ENCODE results near the gene DSCAML1. TPM values are rescaled to one million over a fixed set of nuclear protein-coding genes. Genes with fewer than 3 reads are reported as not detected.

The DSCAML1 gene
- total and polyA plus RNA-seq, 5 donors from 2014 or later, result 0.08 to 1.6 (median 0.30) TPM; not detected in 1

- H3K9me3 Mint-ChIP-seq, result no peaks in the 10 kb centered on the region
- H3K27me3 Mint-ChIP-seq, result peaks cover 6% of the 10 kb centered on the region
- Histone ChIP-seq H3K4me3 (ENCODE audit: low read depth, low read length) (no peak overlapping the region), H3K27me3 (ENCODE audit: control insufficient read depth, insufficient read depth, low read length) (no peaks in the 10 kb centered on the region), H3K9me3 (ENCODE audit: control insufficient read depth in 2 of 2, low read length in 2 of 2) (no peaks in the 10 kb centered on the region), H3K4me1 (ENCODE audit: control insufficient read depth, insufficient read depth, low read length, poor library complexity, severe bottlenecking) (peaks cover 14% of the 10 kb centered on the region), H3K27ac (ENCODE audit: insufficient read depth, low read length, poor library complexity, severe bottlenecking) (no peak overlapping the region), H3K36me3 (ENCODE audit: control insufficient read depth, insufficient read depth, low read length) (no peaks in the 10 kb centered on the region)
- no peak for ATAC-seq (ENCODE audit: low read depth in 2 of 2)
- H3K27ac Mint-ChIP-seq, result no peak overlapping the region
- peaks cover 0 to 19% (median 11%) of the 10 kb centered on the region in 4 donors for H3K4me1 Mint-ChIP-seq
- no peak for DNase-seq
- no peak overlapping the region for H3K4me3 Mint-ChIP-seq
- no peaks in the 10 kb centered on the region for H3K36me3 Mint-ChIP-seq
Observed at GRCh38 chr11:117834838-117835443, 37.9 kb upstream of the DSCAML1 start.

GRCh38 chr11:117834068-117834810 is 37.2 kb upstream of the DSCAML1 start:
- no peaks in the 10 kb centered on the region for H3K9me3 Mint-ChIP-seq
- no peak overlapping the region for H3K4me3 ChIP-seq (ENCODE audit: low read depth, low read length)
- peaks cover 0 to 25% (median 11%) of the 10 kb centered on the region in 4 donors for H3K4me1 Mint-ChIP-seq
- H3K27ac Mint-ChIP-seq, result peak overlapping the region in 2 of 3 donors; percentile 40 to 93
- no peaks in the 10 kb centered on the region for H3K36me3 ChIP-seq (ENCODE audit: control insufficient read depth, insufficient read depth, low read length)
- no peaks in the 10 kb centered on the region for H3K27me3 ChIP-seq (ENCODE audit: control insufficient read depth, insufficient read depth, low read length)
- peaks cover 17% of the 10 kb centered on the region for H3K4me1 ChIP-seq (ENCODE audit: control insufficient read depth, insufficient read depth, low read length, poor library complexity, severe bottlenecking)
- no peak overlapping the region for H3K4me3 Mint-ChIP-seq
- ATAC-seq (ENCODE audit: low read depth in 2 of 2), result no peak
- no peaks in the 10 kb centered on the region for H3K9me3 ChIP-seq (ENCODE audit: control insufficient read depth in 2 of 2, low read length in 2 of 2)
- peaks cover 6% of the 10 kb centered on the region for H3K27me3 Mint-ChIP-seq
- no peak overlapping the region for H3K27ac ChIP-seq (ENCODE audit: insufficient read depth, low read length, poor library complexity, severe bottlenecking)
- DNase-seq, result no peak
- no peaks in the 10 kb centered on the region for H3K36me3 Mint-ChIP-seq

- no peaks in the 10 kb centered on the region for H3K9me3 ChIP-seq (ENCODE audit: control insufficient read depth in 2 of 2, low read length in 2 of 2)
- H3K27me3 ChIP-seq (ENCODE audit: control insufficient read depth, insufficient read depth, low read length), result no peaks in the 10 kb centered on the region
- peaks cover under 1% of the 10 kb centered on the region for H3K27me3 Mint-ChIP-seq
- DNase-seq (no peak), ATAC-seq (ENCODE audit: low read depth in 2 of 2) (no peak)
- peaks cover 24% of the 10 kb centered on the region for H3K4me1 ChIP-seq (ENCODE audit: control insufficient read depth, insufficient read depth, low read length, poor library complexity, severe bottlenecking)
- H3K4me3 Mint-ChIP-seq, result no peak overlapping the region
- H3K4me1 Mint-ChIP-seq, result peaks cover 0 to 31% (median 11%) of the 10 kb centered on the region in 4 donors
- H3K36me3 Mint-ChIP-seq, result no peaks in the 10 kb centered on the region
- H3K27ac ChIP-seq (ENCODE audit: insufficient read depth, low read length, poor library complexity, severe bottlenecking), result no peak overlapping the region
- no peak overlapping the region for H3K4me3 ChIP-seq (ENCODE audit: low read depth, low read length)
- no peaks in the 10 kb centered on the region for H3K36me3 ChIP-seq (ENCODE audit: control insufficient read depth, insufficient read depth, low read length)
- no peaks in the 10 kb centered on the region for H3K9me3 Mint-ChIP-seq
- H3K27ac Mint-ChIP-seq, result no peak overlapping the region
Observed at GRCh38 chr11:117833401-117833891, 36.4 kb upstream of the DSCAML1 start.

GRCh38 chr11:117832511-117832910 is 35.5 kb upstream of the DSCAML1 start:
- Mint-ChIP-seq H3K27ac (peak overlapping the region in 1 of 3 donors; percentile 95), H3K4me1 (peaks cover 0 to 39% (median 15%) of the 10 kb centered on the region in 4 donors), H3K4me3 (peak overlapping the region in 1 of 4 donors; percentile 37), H3K27me3 (no peaks in the 10 kb centered on the region), H3K9me3 (no peaks in the 10 kb centered on the region), H3K36me3 (no peaks in the 10 kb centered on the region)
- ATAC-seq (ENCODE audit: low read depth in 2 of 2) (no peak), DNase-seq (no peak)
- Histone ChIP-seq H3K27me3 (ENCODE audit: control insufficient read depth, insufficient read depth, low read length) (no peaks in the 10 kb centered on the region), H3K9me3 (ENCODE audit: control insufficient read depth in 2 of 2, low read length in 2 of 2) (no peaks in the 10 kb centered on the region), H3K4me1 (ENCODE audit: control insufficient read depth, insufficient read depth, low read length, poor library complexity, severe bottlenecking) (peaks cover 34% of the 10 kb centered on the region), H3K27ac (ENCODE audit: insufficient read depth, low read length, poor library complexity, severe bottlenecking) (no peak overlapping the region), H3K4me3 (ENCODE audit: low read depth, low read length) (no peak overlapping the region), H3K36me3 (ENCODE audit: control insufficient read depth, insufficient read depth, low read length) (no peaks in the 10 kb centered on the region)

GRCh38 chr11:117831661-117832415 is 34.8 kb upstream of the DSCAML1 start:
- Mint-ChIP-seq H3K4me1 (peaks cover 0 to 46% (median 18%) of the 10 kb centered on the region in 4 donors), H3K4me3 (peak overlapping the region in 1 of 4 donors; percentile 78), H3K36me3 (no peaks in the 10 kb centered on the region), H3K9me3 (no peaks in the 10 kb centered on the region), H3K27ac (peak overlapping the region in 2 of 3 donors; percentile 43 to 89), H3K27me3 (no peaks in the 10 kb centered on the region)
- no peaks in the 10 kb centered on the region for H3K9me3 ChIP-seq (ENCODE audit: control insufficient read depth in 2 of 2, low read length in 2 of 2)
- no peaks in the 10 kb centered on the region for H3K36me3 ChIP-seq (ENCODE audit: control insufficient read depth, insufficient read depth, low read length)
- H3K4me3 ChIP-seq (ENCODE audit: low read depth, low read length), result no peak overlapping the region
- no peaks in the 10 kb centered on the region for H3K27me3 ChIP-seq (ENCODE audit: control insufficient read depth, insufficient read depth, low read length)
- peaks cover 37% of the 10 kb centered on the region for H3K4me1 ChIP-seq (ENCODE audit: control insufficient read depth, insufficient read depth, low read length, poor library complexity, severe bottlenecking)
- DNase-seq (no peak), ATAC-seq (ENCODE audit: low read depth in 2 of 2) (no peak)
- H3K27ac ChIP-seq (ENCODE audit: insufficient read depth, low read length, poor library complexity, severe bottlenecking), result no peak overlapping the region

- Mint-ChIP-seq H3K36me3 (no peaks in the 10 kb centered on the region), H3K27me3 (no peaks in the 10 kb centered on the region), H3K27ac (peak overlapping the region; percentile 81 to 89 (median 83)), H3K4me3 (peak overlapping the region; percentile 31 to 78 (median 64)), H3K4me1 (peaks cover 0 to 56% (median 23%) of the 10 kb centered on the region in 4 donors), H3K9me3 (no peaks in the 10 kb centered on the region)
- H3K4me3 ChIP-seq (ENCODE audit: low read depth, low read length), result no peak overlapping the region
- H3K9me3 ChIP-seq (ENCODE audit: control insufficient read depth in 2 of 2, low read length in 2 of 2), result no peaks in the 10 kb centered on the region
- ATAC-seq (ENCODE audit: low read depth in 2 of 2) (no peak), DNase-seq (peak in 1 of 3 donors; percentile 65)
- no peaks in the 10 kb centered on the region for H3K27me3 ChIP-seq (ENCODE audit: control insufficient read depth, insufficient read depth, low read length)
- H3K36me3 ChIP-seq (ENCODE audit: control insufficient read depth, insufficient read depth, low read length), result no peaks in the 10 kb centered on the region
- H3K27ac ChIP-seq (ENCODE audit: insufficient read depth, low read length, poor library complexity, severe bottlenecking), result no peak overlapping the region
- peaks cover 38% of the 10 kb centered on the region for H3K4me1 ChIP-seq (ENCODE audit: control insufficient read depth, insufficient read depth, low read length, poor library complexity, severe bottlenecking)
Observed at GRCh38 chr11:117830674-117831351, 33.8 kb upstream of the DSCAML1 start.

GRCh38 chr11:117830072-117830471 is 33.1 kb upstream of the DSCAML1 start:
- Histone ChIP-seq H3K9me3 (ENCODE audit: control insufficient read depth in 2 of 2, low read length in 2 of 2) (no peaks in the 10 kb centered on the region), H3K36me3 (ENCODE audit: control insufficient read depth, insufficient read depth, low read length) (no peaks in the 10 kb centered on the region), H3K27ac (ENCODE audit: insufficient read depth, low read length, poor library complexity, severe bottlenecking) (no peak overlapping the region), H3K4me1 (ENCODE audit: control insufficient read depth, insufficient read depth, low read length, poor library complexity, severe bottlenecking) (peaks cover 40% of the 10 kb centered on the region), H3K27me3 (ENCODE audit: control insufficient read depth, insufficient read depth, low read length) (no peaks in the 10 kb centered on the region), H3K4me3 (ENCODE audit: low read depth, low read length) (no peak overlapping the region)
- Mint-ChIP-seq H3K9me3 (no peaks in the 10 kb centered on the region), H3K36me3 (no peaks in the 10 kb centered on the region), H3K27me3 (no peaks in the 10 kb centered on the region), H3K4me3 (peak overlapping the region in 2 of 4 donors; percentile 19 to 78), H3K27ac (peak overlapping the region; percentile 38 to 89 (median 83)), H3K4me1 (peaks cover 0 to 63% (median 25%) of the 10 kb centered on the region in 4 donors)
- no peak for ATAC-seq (ENCODE audit: low read depth in 2 of 2)
- no peak for DNase-seq
